ENCODE data around the gene RCVRN. TPM values are rescaled to one million over a fixed set of nuclear protein-coding genes. Genes with fewer than 3 reads are reported as not detected.
A peak's percentile ranks its signal among the peaks of the same experiment; 100 is the strongest.

RCVRN gene
- total RNA-seq, 4 donors from 2014 or later: 0.42 to 1.9 (median 0.69) TPM

GRCh38 chr17:9942885-9943284 lies 37.8 kb upstream of the RCVRN start:
- Histone ChIP-seq H3K27me3 (no peaks in the 10 kb centered on the region), H3K36me3 (peaks cover 63% of the 10 kb centered on the region), H3K4me3 (no peak overlapping the region), H3K9me3 (no peaks in the 10 kb centered on the region), H3K4me1 (no peaks in the 10 kb centered on the region), H3K27ac (no peak overlapping the region)
- no peak for DNase-seq (ENCODE audit: low spot score in 2 of 2)
- TF ChIP-seq POLR2AphosphoS5 (IDR thresholded peaks at IDR 0.05) (no peak), POLR2A (IDR thresholded peaks at IDR 0.05) (no peak), CTCF (IDR thresholded peaks at IDR 0.05) (no peak), EP300 (IDR thresholded peaks at IDR 0.05) (no peak)
- 79% methylated on average over 12 of the region's 13 CpGs for WGBS

- H3K4me3 ChIP-seq: no peak overlapping the region
- peaks cover 56% of the 10 kb centered on the region for H3K36me3 ChIP-seq
- TF ChIP-seq EP300 (IDR thresholded peaks at IDR 0.05): no peak
- no peak for TF ChIP-seq POLR2AphosphoS5 (IDR thresholded peaks at IDR 0.05)
- no peak for TF ChIP-seq CTCF (IDR thresholded peaks at IDR 0.05)
- no peak for TF ChIP-seq POLR2A (IDR thresholded peaks at IDR 0.05)
- DNase-seq (ENCODE audit: low spot score in 2 of 2): no peak
- H3K27me3 ChIP-seq: no peaks in the 10 kb centered on the region
- H3K4me1 ChIP-seq: peaks cover 11% of the 10 kb centered on the region
- 91% methylated on average over 13 of the region's 13 CpGs for WGBS
- H3K9me3 ChIP-seq: no peaks in the 10 kb centered on the region
- no peak overlapping the region for H3K27ac ChIP-seq
These were observed 36.2 kb upstream of the RCVRN start for GRCh38 chr17:9941305-9941704.

GRCh38 chr17:9940841-9941240 lies 35.8 kb upstream of the RCVRN start:
- 69% methylated on average over 9 of the region's 9 CpGs for WGBS
- DNase-seq (ENCODE audit: low spot score in 2 of 2): no peak
- Histone ChIP-seq H3K9me3 (no peaks in the 10 kb centered on the region), H3K27me3 (no peaks in the 10 kb centered on the region), H3K4me1 (peaks cover 15% of the 10 kb centered on the region), H3K27ac (no peak overlapping the region), H3K36me3 (peaks cover 55% of the 10 kb centered on the region), H3K4me3 (no peak overlapping the region)
- TF ChIP-seq POLR2A (IDR thresholded peaks at IDR 0.05) (no peak), POLR2AphosphoS5 (IDR thresholded peaks at IDR 0.05) (no peak), EP300 (IDR thresholded peaks at IDR 0.05) (no peak), CTCF (IDR thresholded peaks at IDR 0.05) (no peak)

GRCh38 chr17:9938764-9939163 lies 33.7 kb upstream of the RCVRN start:
- WGBS: 90% methylated on average over 1 of the region's 1 CpG
- Histone ChIP-seq H3K27ac (no peak overlapping the region), H3K4me3 (no peak overlapping the region), H3K36me3 (peaks cover 44% of the 10 kb centered on the region), H3K27me3 (no peaks in the 10 kb centered on the region), H3K4me1 (peaks cover 24% of the 10 kb centered on the region), H3K9me3 (no peaks in the 10 kb centered on the region)
- TF ChIP-seq CTCF (IDR thresholded peaks at IDR 0.05) (no peak), POLR2AphosphoS5 (IDR thresholded peaks at IDR 0.05) (no peak), EP300 (IDR thresholded peaks at IDR 0.05) (no peak), POLR2A (IDR thresholded peaks at IDR 0.05) (no peak)
- DNase-seq (ENCODE audit: low spot score in 2 of 2): no peak

GRCh38 chr17:9937901-9938300 lies 32.8 kb upstream of the RCVRN start:
- H3K4me3 ChIP-seq: no peak overlapping the region
- TF ChIP-seq CTCF (IDR thresholded peaks at IDR 0.05) (no peak), POLR2A (IDR thresholded peaks at IDR 0.05) (no peak), POLR2AphosphoS5 (IDR thresholded peaks at IDR 0.05) (no peak), EP300 (IDR thresholded peaks at IDR 0.05) (no peak)
- no peaks in the 10 kb centered on the region for H3K27me3 ChIP-seq
- H3K9me3 ChIP-seq: no peaks in the 10 kb centered on the region
- H3K36me3 ChIP-seq: peaks cover 38% of the 10 kb centered on the region
- peaks cover 24% of the 10 kb centered on the region for H3K4me1 ChIP-seq
- peak overlapping the region; percentile 30 for H3K27ac ChIP-seq
- DNase-seq (ENCODE audit: low spot score in 2 of 2): no peak
- WGBS: 84% methylated on average over 9 of the region's 9 CpGs
